GM19238 (cell line): ENCODE results near the gene MYO9B.
A peak's percentile ranks its signal among the peaks of the same experiment; 100 is the strongest.
"Not testable (repeated sequence)": the region's sequence is repeated elsewhere in the genome, so short reads cannot be mapped to it uniquely, and the experiment has no call there.

Source experiments
- DNase-seq: peaks from one replicate; pipeline ENCODE4 v3.0.0; 2011; ENCODE audit warnings: low spot score; ENCODE audit not compliant: insufficient read length

The MYO9B gene

GRCh38 chr19:17138937-17139598, 63.5 kb downstream of the MYO9B start:
- no peak for DNase-seq

GRCh38 chr19:17144771-17145170, 69.2 kb downstream of the MYO9B start:
- DNase-seq, result not testable (repeated sequence)

GRCh38 chr19:17145546-17146497, 70.2 kb downstream of the MYO9B start:
- DNase-seq, result no peak

- no peak for DNase-seq
Observed at GRCh38 chr19:17148130-17148529, 72.6 kb downstream of the MYO9B start.

GRCh38 chr19:17149393-17150135, 74.0 kb downstream of the MYO9B start:
- DNase-seq, result no peak

GRCh38 chr19:17153996-17154395, 78.4 kb downstream of the MYO9B start:
- no peak for DNase-seq

GRCh38 chr19:17155251-17155650, 79.7 kb downstream of the MYO9B start:
- DNase-seq, result no peak

- no peak for DNase-seq
Observed at GRCh38 chr19:17156296-17156946, 80.8 kb downstream of the MYO9B start.

GRCh38 chr19:17156947-17157302, 81.3 kb downstream of the MYO9B start:
- no peak for DNase-seq

- no peak for DNase-seq
Observed at GRCh38 chr19:17158584-17158983, 83.0 kb downstream of the MYO9B start.

- DNase-seq, result no peak
Observed at GRCh38 chr19:17159466-17160393, 84.2 kb downstream of the MYO9B start.

- no peak for DNase-seq
Observed at GRCh38 chr19:17160908-17161307, 85.3 kb downstream of the MYO9B start.

GRCh38 chr19:17162131-17162530, 86.6 kb downstream of the MYO9B start:
- DNase-seq, result not testable (repeated sequence)

GRCh38 chr19:17162580-17162979, 87.0 kb downstream of the MYO9B start:
- no peak for DNase-seq

GRCh38 chr19:17163652-17164051, 88.1 kb downstream of the MYO9B start:
- no peak for DNase-seq

- DNase-seq, result no peak
Observed at GRCh38 chr19:17164639-17165038, 89.1 kb downstream of the MYO9B start.

- no peak for DNase-seq
Observed at GRCh38 chr19:17165715-17166114, 90.1 kb downstream of the MYO9B start.

- peak; percentile 55 for DNase-seq
Observed at GRCh38 chr19:17170538-17171297, 95.1 kb downstream of the MYO9B start.

- no peak for DNase-seq
Observed at GRCh38 chr19:17171874-17172273, 96.3 kb downstream of the MYO9B start.
